WTC11 (cell line): Measurements from ENCODE around the gene CRACDL. TPM values are rescaled to one million over a fixed set of nuclear protein-coding genes. Genes with fewer than 3 reads are reported as not detected.

Source experiments
- ATAC-seq: fragments of 200-7000 bp; cut with Tn5 transposase; 2 replicates; pipeline ENCODE4 v1.10.0; 2021; ENCODE audit warnings: mild to moderate bottlenecking, moderate library complexity
- CTCF ChIA-PET: fragments of 300-600 bp; sonication (Branson Sonifier 250); formaldehyde crosslinking; loops from one replicate; lab custom pipeline; 2021; ENCODE audit warnings: antibody characterized with exemption; lab: Charles Lee
- POLR2A ChIA-PET: fragments of 350-600 bp; sonication (Branson Sonifier 250); formaldehyde crosslinking; loops from one replicate; lab custom pipeline; 2021; ENCODE audit warnings: antibody characterized with exemption; lab: Charles Lee
- DNase-seq: peaks from one replicate; pipeline ENCODE4 v3.0.0; 2021; ENCODE audit warnings: low spot score
- H3K27ac Mint-ChIP-seq: 2 replicates; pipeline ENCODE4 v1.8.0; 2021; ENCODE audit warnings: mixed read lengths
- H3K27me3 Mint-ChIP-seq: 2 replicates; pipeline ENCODE4 v1.8.0; 2021; ENCODE audit warnings: low read depth, mild to moderate bottlenecking, moderate library complexity, mixed read lengths
- H3K36me3 Mint-ChIP-seq: 2 replicates; pipeline ENCODE4 v1.8.0; 2021; ENCODE audit warnings: mixed read lengths
- H3K4me1 Mint-ChIP-seq: 2 replicates; pipeline ENCODE4 v1.8.0; 2022; ENCODE audit warnings: mixed read lengths
- H3K4me3 Mint-ChIP-seq: 2 replicates; pipeline ENCODE4 v1.8.0; 2021; ENCODE audit warnings: mild to moderate bottlenecking, moderate library complexity, mixed read lengths
- H3K9me3 Mint-ChIP-seq: 2 replicates; pipeline ENCODE4 v1.8.0; 2021; ENCODE audit warnings: mixed read lengths
- AFF4 ChIP-seq: sonication (generic); formaldehyde crosslinking; IDR thresholded peaks from 2 replicates; pipeline ENCODE4 v1.8.1; 2023; ENCODE audit warnings: mild to moderate bottlenecking, missing genetic modification reagents, borderline replicate concordance
- ATF1 ChIP-seq: sonication (generic); formaldehyde crosslinking; IDR thresholded peaks from 2 replicates; pipeline ENCODE4 v1.8.1; 2023; ENCODE audit warnings: mild to moderate bottlenecking, moderate library complexity, missing genetic modification reagents
- CREM ChIP-seq: sonication (generic); formaldehyde crosslinking; IDR thresholded peaks from 2 replicates; pipeline ENCODE4 v1.8.1; 2022; ENCODE audit warnings: mild to moderate bottlenecking, missing genetic modification reagents, moderate library complexity
- E2F1 ChIP-seq: sonication (generic); formaldehyde crosslinking; IDR thresholded peaks from 2 replicates; pipeline ENCODE4 v1.8.0; 2022; ENCODE audit warnings: mild to moderate bottlenecking, missing genetic modification reagents
- E2F5 ChIP-seq: sonication (generic); formaldehyde crosslinking; IDR thresholded peaks from 2 replicates; pipeline ENCODE4 v1.8.1; 2022; ENCODE audit warnings: mild to moderate bottlenecking, moderate library complexity, missing genetic modification reagents
- ESRRA ChIP-seq: sonication (generic); formaldehyde crosslinking; IDR thresholded peaks from 2 replicates; pipeline ENCODE4 v1.8.1; 2022; ENCODE audit warnings: mild to moderate bottlenecking, missing genetic modification reagents, borderline replicate concordance
- ETV6 ChIP-seq: sonication (generic); formaldehyde crosslinking; IDR thresholded peaks from 2 replicates; pipeline ENCODE4 v1.8.1; 2022; ENCODE audit warnings: mild to moderate bottlenecking, missing genetic modification reagents
- HMGXB4 ChIP-seq: sonication (generic); formaldehyde crosslinking; IDR thresholded peaks from 2 replicates; pipeline ENCODE4 v1.8.1; 2023; ENCODE audit warnings: mild to moderate bottlenecking, moderate library complexity, missing genetic modification reagents
- IRF1 ChIP-seq: sonication (generic); formaldehyde crosslinking; IDR thresholded peaks from 2 replicates; pipeline ENCODE4 v1.8.0; 2023; ENCODE audit warnings: missing genetic modification reagents
- KAT7 ChIP-seq: sonication (generic); formaldehyde crosslinking; IDR thresholded peaks from 2 replicates; pipeline ENCODE4 v1.8.1; 2023; ENCODE audit warnings: missing genetic modification reagents, mild to moderate bottlenecking, borderline replicate concordance
- MAX ChIP-seq: sonication (generic); formaldehyde crosslinking; IDR thresholded peaks from 2 replicates; pipeline ENCODE4 v1.8.0; 2022; ENCODE audit warnings: mild to moderate bottlenecking, missing genetic modification reagents
- NFATC4 ChIP-seq: fragments of 250-450 bp; sonication (Bioruptor Pico); IDR thresholded peaks from 2 replicates; pipeline ENCODE4 v1.9.0; 2021; ENCODE audit warnings: mild to moderate bottlenecking
- TEAD4 ChIP-seq: sonication (generic); formaldehyde crosslinking; IDR thresholded peaks from 2 replicates; pipeline ENCODE4 v1.8.0; 2022; ENCODE audit warnings: mild to moderate bottlenecking, missing genetic modification reagents
- TP53 ChIP-seq: sonication (generic); formaldehyde crosslinking; IDR thresholded peaks from 2 replicates; pipeline ENCODE4 v1.8.1; 2023; ENCODE audit warnings: mild to moderate bottlenecking, missing genetic modification reagents
- USF1 ChIP-seq: sonication (generic); formaldehyde crosslinking; IDR thresholded peaks from 2 replicates; pipeline ENCODE4 v1.8.0; 2022; ENCODE audit warnings: mild to moderate bottlenecking, missing genetic modification reagents
- USF2 ChIP-seq: sonication (generic); formaldehyde crosslinking; IDR thresholded peaks from 2 replicates; pipeline ENCODE4 v1.8.1; 2023; ENCODE audit warnings: mild to moderate bottlenecking, missing genetic modification reagents, moderate library complexity
- ZBTB21 ChIP-seq: sonication (generic); formaldehyde crosslinking; IDR thresholded peaks from 2 replicates; pipeline ENCODE4 v1.8.1; 2023; ENCODE audit warnings: mild to moderate bottlenecking, missing genetic modification reagents, borderline replicate concordance
- ZBTB43 ChIP-seq: sonication (generic); formaldehyde crosslinking; IDR thresholded peaks from 2 replicates; pipeline ENCODE4 v1.8.1; 2023; ENCODE audit warnings: mild to moderate bottlenecking, missing genetic modification reagents
- ZMAT4 ChIP-seq: fragments of 250-450 bp; sonication (Bioruptor Pico); IDR thresholded peaks from 2 replicates; pipeline ENCODE4 v1.9.0; 2021; ENCODE audit warnings: mild to moderate bottlenecking
- ZNF121 ChIP-seq: sonication (generic); formaldehyde crosslinking; IDR thresholded peaks from 2 replicates; pipeline ENCODE4 v1.8.0; 2023; ENCODE audit warnings: missing genetic modification reagents
- ZNF317 ChIP-seq: sonication (generic); formaldehyde crosslinking; IDR thresholded peaks from 2 replicates; pipeline ENCODE4 v1.8.1; 2023; ENCODE audit warnings: low read depth, mild to moderate bottlenecking, moderate library complexity, missing genetic modification reagents, borderline replicate concordance
- ZNF416 ChIP-seq: fragments of 250-450 bp; sonication (Bioruptor Pico); IDR thresholded peaks from 2 replicates; pipeline ENCODE4 v1.9.0; 2021; ENCODE audit warnings: mild to moderate bottlenecking, inconsistent platforms
- ZNF423 ChIP-seq: fragments of 250-450 bp; sonication (Bioruptor Pico); IDR thresholded peaks from 2 replicates; pipeline ENCODE4 v2.1.2; 2022; ENCODE audit warnings: mild to moderate bottlenecking, moderate library complexity
- ZNF671 ChIP-seq: fragments of 250-450 bp; sonication (Bioruptor Pico); IDR thresholded peaks from 2 replicates; pipeline ENCODE4 v1.8.0; 2021; ENCODE audit warnings: mild to moderate bottlenecking
- total RNA-seq: library from RNA; stranded (reverse); gene quantifications from 3 replicates; pipeline ENCODE4 v1.2.3, GENCODE V29; 2021

The CRACDL gene
- total RNA-seq, 1 experiment from 2014 or later = 0.72 TPM

GRCh38 chr2:98777710-98778109 is 158.3 kb downstream of the CRACDL start:
- Mint-ChIP-seq H3K4me1 (peaks cover 19% of the 10 kb centered on the region), H3K27ac (no peak overlapping the region), H3K9me3 (peaks cover 28% of the 10 kb centered on the region)
- POLR2A ChIA-PET = no interaction called here
- no peak for DNase-seq
- no peak for TF ChIP-seq E2F1
- TF ChIP-seq IRF1 = no peak
- TF ChIP-seq USF1 (CRISPR knock-in tag) = no peak
- TF ChIP-seq ZNF416 (CRISPR knock-in tag) = no peak
- no peak for TF ChIP-seq ZBTB21
- no peak for TF ChIP-seq ZNF317 (CRISPR knock-in tag)
- TF ChIP-seq ATF1 (CRISPR knock-in tag) = no peak
- TF ChIP-seq ZNF121 = no peak
- TF ChIP-seq ZNF671 (CRISPR knock-in tag) = no peak
- no peak for TF ChIP-seq NFATC4 (CRISPR knock-in tag)
- no peak for TF ChIP-seq ESRRA (CRISPR knock-in tag)
- TF ChIP-seq TP53 (CRISPR knock-in tag) = no peak
- TF ChIP-seq ZMAT4 (CRISPR knock-in tag) = no peak
- no peak for TF ChIP-seq KAT7 (CRISPR knock-in tag)
- no peak for TF ChIP-seq E2F5
- TF ChIP-seq CREM (CRISPR knock-in tag) = no peak
- no peak for TF ChIP-seq MAX (CRISPR knock-in tag)
- no peak for TF ChIP-seq ZBTB43 (CRISPR knock-in tag)
- TF ChIP-seq ZNF423 (CRISPR knock-in tag) = no peak
- no peak for TF ChIP-seq TEAD4
- TF ChIP-seq, all 79 proteins: peak for 0
- Mint-ChIP-seq H3K4me3 (no peak overlapping the region), H3K36me3 (peaks cover 12% of the 10 kb centered on the region), H3K27me3 (peaks cover 5% of the 10 kb centered on the region; the same call in 1 of the 2 replicates)
- no peak for ATAC-seq
- CTCF ChIA-PET = no interaction called here

GRCh38 chr2:98777076-98777475 is 158.9 kb downstream of the CRACDL start:
- DNase-seq = no peak
- no peak overlapping the region for H3K27ac Mint-ChIP-seq
- H3K4me3 Mint-ChIP-seq = no peak overlapping the region
- H3K9me3 Mint-ChIP-seq = peaks cover 22% of the 10 kb centered on the region
- H3K36me3 Mint-ChIP-seq = peaks cover 7% of the 10 kb centered on the region
- ChIA-PET POLR2A (no interaction called here), CTCF (no interaction called here)
- no peak for ATAC-seq
- H3K4me1 Mint-ChIP-seq = peaks cover 21% of the 10 kb centered on the region
- H3K27me3 Mint-ChIP-seq = peaks cover 4% of the 10 kb centered on the region; the same call in 1 of the 2 replicates
- no peak for TF ChIP-seq ZNF121
- TF ChIP-seq ETV6 (CRISPR knock-in tag) = no peak
- TF ChIP-seq AFF4 (CRISPR knock-in tag) = no peak
- no peak for TF ChIP-seq ESRRA (CRISPR knock-in tag)
- TF ChIP-seq USF2 (CRISPR knock-in tag) = no peak
- TF ChIP-seq HMGXB4 (CRISPR knock-in tag) = no peak
